ENCODE measurements around the gene REPIN1. TPM values are rescaled to one million over a fixed set of nuclear protein-coding genes. Genes with fewer than 3 reads are reported as not detected.

The REPIN1 gene
- total RNA-seq, 2 donors from 2014 or later, result 48.9 to 50.5 TPM

- intact Hi-C loops (cut with DNase I), result no loop called here
- no peak for DNase-seq (ENCODE audit: low spot score)
Observed at GRCh38 chr7:150357771-150358427, 10.7 kb upstream of the REPIN1 start.

DNA sequence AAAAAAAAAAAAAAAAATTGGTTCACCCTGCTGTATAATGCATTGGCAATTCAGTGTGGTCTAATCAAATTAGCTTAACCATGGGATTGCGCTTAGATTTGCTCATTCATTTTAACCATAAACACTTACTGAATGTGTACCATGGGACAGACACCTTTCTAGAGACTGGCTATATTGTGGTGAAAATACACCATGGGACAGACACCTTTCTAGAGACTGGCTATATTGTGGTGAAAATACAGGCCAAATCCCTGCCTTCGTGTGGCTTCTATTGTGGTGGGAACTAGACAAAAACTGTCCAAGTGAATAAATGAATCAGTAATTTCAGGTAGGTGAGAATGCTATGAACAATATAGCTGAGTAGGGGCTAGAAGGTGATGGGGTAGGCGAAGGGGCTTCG is 10.2 kb upstream of the REPIN1 start:
- no peak for DNase-seq (ENCODE audit: low spot score)
- intact Hi-C loops (cut with DNase I), result no loop called here

- intact Hi-C loops (cut with DNase I), result no loop called here
- no peak for DNase-seq (ENCODE audit: low spot score)
Observed at GRCh38 chr7:150358988-150359621, 9.5 kb upstream of the REPIN1 start.

- intact Hi-C loops (cut with DNase I), result no loop called here
- DNase-seq (ENCODE audit: low spot score), result no peak
Observed at GRCh38 chr7:150359622-150360362, 8.8 kb upstream of the REPIN1 start.

DNA sequence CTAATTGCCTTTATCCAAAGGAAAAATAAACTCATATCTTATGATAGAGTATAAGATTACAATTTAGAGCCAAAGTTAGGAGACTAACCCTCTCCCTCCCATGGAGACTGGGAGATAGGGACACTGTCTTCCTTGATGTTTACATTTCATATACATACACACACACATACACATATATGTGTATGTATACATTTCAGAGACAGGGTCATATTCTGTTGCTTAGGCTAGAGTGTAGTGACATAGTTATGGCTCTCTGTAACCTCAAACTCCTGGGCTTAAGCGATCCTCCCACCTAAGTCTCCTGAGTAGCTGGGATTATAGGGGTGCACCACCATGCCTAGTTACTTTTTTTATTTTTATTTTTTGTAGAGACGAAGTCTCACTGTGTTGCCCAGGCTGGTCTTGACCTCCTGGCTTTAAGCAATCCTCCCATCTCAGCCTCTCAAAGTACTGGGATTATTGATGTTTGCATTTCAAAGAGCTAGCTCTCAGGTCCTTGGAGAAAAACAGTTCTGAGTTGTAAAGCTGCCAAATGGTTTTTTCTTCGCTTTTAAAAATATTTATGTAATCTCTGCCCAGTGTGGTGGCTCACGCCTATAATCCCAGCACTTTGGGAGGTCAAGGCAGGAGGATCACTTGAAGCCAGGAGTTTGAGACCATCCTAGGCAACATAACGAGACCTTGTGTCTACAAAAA is 8.1 kb upstream of the REPIN1 start:
- intact Hi-C loops (cut with DNase I), result no loop called here
- DNase-seq (ENCODE audit: low spot score), result no peak

DNA sequence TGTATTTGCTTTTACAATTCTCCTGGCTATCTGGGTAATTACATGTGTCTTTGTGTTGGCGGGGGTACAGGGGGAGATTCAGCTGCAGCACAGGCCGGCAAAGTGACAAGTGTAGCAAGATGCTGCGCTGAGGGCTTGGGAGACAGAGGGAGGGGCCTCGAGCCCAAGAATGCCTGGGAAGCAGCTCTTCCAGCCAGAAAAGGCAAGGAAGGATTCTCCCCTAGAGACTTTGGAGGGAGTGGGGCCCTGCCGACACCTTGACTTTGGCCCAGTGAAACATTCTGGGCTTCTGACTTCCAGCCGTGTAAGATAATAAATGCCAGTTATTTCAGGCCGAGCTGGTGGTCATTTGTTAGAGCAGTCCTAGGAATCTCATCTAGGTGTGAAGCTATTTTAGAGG is 7.2 kb upstream of the REPIN1 start:
- no peak for DNase-seq (ENCODE audit: low spot score)
- intact Hi-C loops (cut with DNase I), result no loop called here

- no peak for DNase-seq (ENCODE audit: low spot score)
- intact Hi-C loops (cut with DNase I), result no loop called here
Observed at GRCh38 chr7:150361807-150362621, 6.6 kb upstream of the REPIN1 start.

GRCh38 chr7:150363370-150363769 is 5.3 kb upstream of the REPIN1 start:
- DNase-seq (ENCODE audit: low spot score), result no peak
- intact Hi-C loops (cut with DNase I), result no loop called here

- intact Hi-C loops (cut with DNase I), result no loop called here
- no peak for DNase-seq (ENCODE audit: low spot score)
Observed at GRCh38 chr7:150363872-150364271, 4.8 kb upstream of the REPIN1 start.

- intact Hi-C loops (cut with DNase I), result no loop called here
- DNase-seq (ENCODE audit: low spot score), result no peak
Observed at GRCh38 chr7:150365194-150365593, 3.4 kb upstream of the REPIN1 start.

GRCh38 chr7:150365673-150366398 is 2.8 kb upstream of the REPIN1 start:
- no peak for DNase-seq (ENCODE audit: low spot score)
- intact Hi-C loops (cut with DNase I), result no loop called here

DNA sequence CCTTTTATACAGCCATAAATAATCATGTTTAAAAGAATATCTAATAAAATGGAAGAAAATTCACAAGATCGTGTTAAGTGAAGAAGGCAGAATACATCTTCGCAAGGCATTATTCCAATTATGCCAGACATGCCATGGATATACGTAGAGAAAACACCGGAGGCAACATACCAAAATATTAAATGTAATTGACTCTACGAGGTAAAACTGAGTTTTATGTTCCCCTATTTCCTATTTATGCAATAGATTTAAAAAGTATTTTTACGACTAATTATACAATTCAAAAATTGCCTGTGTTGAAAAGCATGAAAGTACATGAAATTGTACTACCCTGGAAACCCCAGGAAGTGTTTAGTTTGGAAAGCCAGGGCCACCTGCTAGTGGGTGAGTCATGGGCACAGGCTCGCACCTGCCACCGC is 936 bp upstream of the REPIN1 start:
- no peak for DNase-seq (ENCODE audit: low spot score)
- intact Hi-C loops (cut with DNase I), result no loop called here

GRCh38 chr7:150368884-150369747 is 494 bp downstream of the REPIN1 start:
- no peak for DNase-seq (ENCODE audit: low spot score)
- intact Hi-C loops (cut with DNase I), result no loop called here

- intact Hi-C loops (cut with DNase I), result loop anchor here in 1 of 2 donors (5.0 kb wide), 1 partner anchor 37 kb away; a partner anchor contains a TSS
- no peak for DNase-seq (ENCODE audit: low spot score)
Observed at GRCh38 chr7:150369748-150370501, 1.3 kb downstream of the REPIN1 start.

DNA sequence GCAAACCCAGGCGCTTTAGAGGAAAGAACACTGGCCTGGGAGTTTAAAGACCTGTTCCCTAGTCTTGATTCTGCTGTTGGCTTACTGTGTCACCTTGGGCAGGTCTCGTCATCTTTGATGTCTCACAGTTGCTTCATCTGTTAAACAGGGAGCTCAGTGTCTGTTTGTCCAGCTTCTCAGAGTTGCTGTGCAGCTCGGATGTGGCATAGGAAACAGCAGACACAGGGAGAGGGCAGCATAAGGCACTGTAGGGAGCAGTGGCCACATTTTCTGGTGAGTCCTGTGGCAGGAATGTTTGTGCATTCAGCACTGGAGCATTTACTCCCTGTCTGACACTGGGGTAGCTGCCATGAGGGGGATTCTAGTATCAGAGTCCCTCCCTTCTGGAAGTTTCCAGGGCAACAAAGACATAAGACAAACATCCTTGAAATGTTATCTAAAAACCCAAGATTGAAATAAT is 2.0 kb downstream of the REPIN1 start:
- DNase-seq (ENCODE audit: low spot score), result no peak
- intact Hi-C loops (cut with DNase I), result loop anchor here in 1 of 2 donors (5.0 kb wide), 1 partner anchor 37 kb away; a partner anchor contains a TSS

DNA sequence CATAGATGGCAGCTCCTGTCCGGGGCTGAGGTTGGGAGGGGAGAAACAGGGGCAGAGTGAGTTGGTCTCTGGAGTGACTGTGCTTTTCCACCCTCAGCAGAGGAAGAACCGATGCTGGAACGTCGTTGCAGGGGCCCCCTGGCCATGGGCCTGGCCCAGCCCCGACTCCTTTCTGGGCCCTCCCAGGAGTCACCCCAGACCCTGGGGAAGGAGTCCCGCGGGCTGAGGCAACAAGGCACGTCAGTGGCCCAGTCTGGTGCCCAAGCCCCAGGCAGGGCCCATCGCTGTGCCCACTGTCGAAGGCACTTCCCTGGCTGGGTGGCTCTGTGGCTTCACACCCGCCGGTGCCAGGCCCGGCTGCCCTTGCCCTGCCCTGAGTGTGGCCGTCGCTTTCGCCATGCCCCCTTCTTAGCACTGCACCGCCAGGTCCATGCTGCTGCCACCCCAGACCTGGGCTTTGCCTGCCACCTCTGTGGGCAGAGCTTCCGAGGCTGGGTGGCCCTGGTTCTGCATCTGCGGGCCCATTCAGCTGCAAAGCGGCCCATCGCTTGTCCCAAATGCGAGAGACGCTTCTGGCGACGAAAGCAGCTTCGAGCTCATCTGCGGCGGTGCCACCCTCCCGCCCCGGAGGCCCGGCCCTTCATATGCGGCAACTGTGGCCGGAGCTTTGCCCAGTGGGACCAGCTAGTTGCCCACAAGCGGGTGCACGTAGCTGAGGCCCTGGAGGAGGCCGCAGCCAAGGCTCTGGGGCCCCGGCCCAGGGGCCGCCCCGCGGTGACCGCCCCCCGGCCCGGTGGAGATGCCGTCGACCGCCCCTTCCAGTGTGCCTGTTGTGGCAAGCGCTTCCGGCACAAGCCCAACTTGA is 2.7 kb downstream of the REPIN1 start:
- intact Hi-C loops (cut with DNase I), result loop anchor here in 1 of 2 donors (5.0 kb wide), 1 partner anchor 36 kb away; a partner anchor contains a TSS
- no peak for DNase-seq (ENCODE audit: low spot score)

Data from posterior vena cava (tissue), 2 donors.